Epithelial cell of esophagus (primary cell): ENCODE results near the gene ILKAP.
A peak's percentile ranks its signal among the peaks of the same experiment; 100 is the strongest.

Experiments
- DNase-seq: peaks from one replicate; pipeline ENCODE4 v3.0.0; 2010; ENCODE audit warnings: low read depth
- H3K4me3 ChIP-seq: 2 replicates; pipeline ENCODE4 v1.5.1; 2011; ENCODE audit warnings: mild to moderate bottlenecking, low read length, control low read depth
- CTCF ChIP-seq: IDR thresholded peaks from 2 replicates; pipeline ENCODE4 v1.5.1; 2011; ENCODE audit warnings: low read depth, mild to moderate bottlenecking, low read length, control low read depth, inconsistent platforms; ENCODE audit not compliant: insufficient read depth; ENCODE audit errors: missing control alignments

The ILKAP gene

GRCh38 chr2:238123991-238124470 lies 79.5 kb downstream of the ILKAP start:
- H3K4me3 ChIP-seq: no peak overlapping the region
- no peak for DNase-seq

GRCh38 chr2:238123218-238123971 lies 80.1 kb downstream of the ILKAP start:
- DNase-seq: no peak
- H3K4me3 ChIP-seq: no peak overlapping the region
- no peak for TF ChIP-seq CTCF

More at GRCh38 chr2:238123991-238124470, 79.5 kb downstream of the ILKAP start:
- no peak for TF ChIP-seq CTCF

- no peak overlapping the region for H3K4me3 ChIP-seq
- TF ChIP-seq CTCF: no peak
- DNase-seq: no peak
These were observed 80.9 kb downstream of the ILKAP start for GRCh38 chr2:238122287-238123217.

GRCh38 chr2:238121511-238122286 lies 81.8 kb downstream of the ILKAP start:
- no peak overlapping the region for H3K4me3 ChIP-seq
- TF ChIP-seq CTCF: no peak
- DNase-seq: no peak

GRCh38 chr2:238120463-238121298 lies 82.8 kb downstream of the ILKAP start:
- no peak overlapping the region for H3K4me3 ChIP-seq
- peak; percentile 26 for DNase-seq
- no peak for TF ChIP-seq CTCF
